Stimulated activated CD8-positive, alpha-beta memory T cell treated with anti-CD3 and anti-CD28 coated beads, Interleukin-15, amount 100 ng/mL, for 4 hours (primary cell): ENCODE data around the gene MMAA.
A peak's percentile ranks its signal among the peaks of the same experiment; 100 is the strongest.
"Not testable (repeated sequence)": the region's sequence is repeated elsewhere in the genome, so short reads cannot be mapped to it uniquely, and the experiment has no call there.

ENCODE experiments used
- DNase-seq, 2 donors: peaks; one replicate each; pipeline ENCODE4 v3.0.0-alpha.2; 2020; ENCODE audit warnings: low read depth in 2 of 2

The MMAA gene

GRCh38 chr4:145618932-145619638, at the start of gene MMAA:
Gene MMAA, plus strand, starts transcription at chr4:145619385. Its CDS starts 19,755 bp downstream, at chr4:145639140.
- peak; percentile 92 to 94 for DNase-seq

- not testable (repeated sequence) for DNase-seq
Measured at GRCh38 chr4:145574546-145574945, 44.6 kb upstream of the MMAA start.

DNA sequence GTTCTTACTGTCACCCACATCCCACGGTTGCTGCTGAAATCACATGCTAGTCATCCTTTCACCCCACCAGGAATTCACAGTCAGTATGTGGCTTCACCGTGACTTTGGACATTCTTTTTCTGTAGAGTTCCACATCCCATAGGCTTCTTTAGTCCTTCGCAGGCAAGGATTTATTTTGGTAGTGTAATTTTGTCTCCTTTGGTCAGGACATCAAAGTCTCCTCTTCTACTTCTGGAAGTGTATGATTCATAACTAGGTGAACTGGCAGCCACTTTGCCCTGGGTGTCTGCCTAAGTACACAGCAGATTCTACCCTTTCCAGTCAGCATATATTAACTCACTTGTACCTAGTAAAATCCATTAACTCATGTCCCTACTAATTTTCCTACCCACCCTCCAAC, 38.3 kb upstream of the MMAA start:
- DNase-seq: no peak

DNA sequence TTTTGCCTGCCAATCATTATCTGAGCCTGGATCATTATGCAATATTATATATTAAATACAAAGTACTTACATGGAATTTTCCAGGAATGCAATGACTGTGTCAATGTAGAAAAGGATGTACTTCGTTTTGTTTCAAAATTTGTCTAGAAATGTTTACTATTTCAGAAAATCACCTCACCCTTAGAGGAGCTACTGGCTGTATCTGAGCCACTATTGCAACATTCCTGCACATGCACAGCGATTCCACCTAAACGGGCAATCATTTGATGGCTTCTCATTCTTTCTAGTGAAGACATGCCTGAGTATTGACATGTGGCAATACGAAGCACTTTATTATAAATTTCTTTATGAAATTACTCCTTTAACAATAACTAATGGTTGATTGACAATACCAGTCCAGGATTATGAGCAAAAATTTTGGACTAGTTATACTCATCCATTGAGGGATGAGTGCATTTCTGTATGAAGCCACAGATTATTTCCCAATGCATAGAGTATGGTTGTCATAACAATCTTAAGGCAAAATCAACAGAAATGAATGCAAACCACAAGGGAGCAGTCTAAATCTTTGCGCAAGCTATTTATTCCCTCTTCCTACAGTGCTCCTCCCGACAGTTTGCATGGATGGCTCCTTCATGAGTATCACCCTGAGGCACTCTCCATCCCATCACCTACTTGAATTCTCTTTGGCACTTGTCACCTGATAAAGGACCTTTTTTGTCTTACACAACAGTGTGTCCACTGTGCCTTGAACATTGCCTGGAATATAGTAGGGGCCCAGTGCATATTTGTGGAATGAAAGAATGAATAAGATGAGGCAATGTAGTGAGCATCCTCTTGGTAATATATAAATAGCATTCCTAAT, 35.8 kb upstream of the MMAA start:
- no peak for DNase-seq

DNA sequence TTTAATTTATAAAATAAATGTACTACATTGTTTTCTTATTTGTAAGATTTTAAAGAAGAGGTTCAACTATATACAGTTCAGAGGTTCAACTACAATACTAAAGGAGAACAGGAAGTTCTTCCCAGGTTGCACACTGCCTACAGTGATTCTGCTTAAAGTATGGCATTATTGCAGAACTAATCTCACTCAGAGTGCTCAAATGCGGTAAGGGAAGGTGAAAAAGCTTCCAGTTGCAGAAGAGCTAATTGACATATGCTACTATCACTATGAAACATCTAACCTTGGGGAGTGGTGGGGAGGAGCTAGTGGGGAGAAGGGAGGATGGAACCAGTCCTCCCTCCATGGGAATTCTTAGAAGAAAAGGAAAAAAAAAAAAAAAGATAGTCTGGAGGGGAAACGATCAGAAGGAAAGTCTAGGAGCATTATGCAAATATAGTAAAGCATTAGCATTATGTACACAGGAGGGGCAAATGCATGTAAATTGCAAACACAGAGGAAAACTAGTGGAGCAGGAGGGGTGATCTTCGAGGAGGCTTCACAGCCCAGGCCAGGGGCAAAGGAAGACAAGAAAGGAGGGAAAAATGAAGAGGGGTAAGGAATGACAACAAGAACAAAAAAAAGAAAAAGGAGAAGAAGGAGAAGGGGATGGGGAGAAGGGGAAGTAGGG, 32.0 kb upstream of the MMAA start:
- DNase-seq: no peak

DNA sequence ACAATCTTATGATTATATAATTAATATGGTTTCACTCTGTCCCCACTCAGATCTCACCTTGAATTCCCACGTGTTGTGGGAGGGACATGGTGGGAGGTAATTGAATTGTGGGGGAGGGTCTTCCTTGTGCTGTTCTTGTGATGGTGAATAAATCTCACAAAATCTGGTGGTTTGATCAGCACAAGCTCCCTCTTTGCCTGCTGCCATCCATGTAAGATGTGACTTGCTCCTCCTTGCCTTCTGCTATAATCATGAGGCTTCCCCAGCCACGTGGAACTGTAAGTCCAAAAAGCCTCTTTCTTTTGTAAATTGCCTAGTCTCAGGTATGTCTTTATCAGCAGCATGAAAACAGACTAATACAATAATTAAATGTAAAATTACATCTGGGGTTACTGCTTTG, 29.8 kb upstream of the MMAA start:
- not testable (repeated sequence) for DNase-seq

- DNase-seq: no peak
Measured at GRCh38 chr4:145589916-145590702, 29.1 kb upstream of the MMAA start.

DNA sequence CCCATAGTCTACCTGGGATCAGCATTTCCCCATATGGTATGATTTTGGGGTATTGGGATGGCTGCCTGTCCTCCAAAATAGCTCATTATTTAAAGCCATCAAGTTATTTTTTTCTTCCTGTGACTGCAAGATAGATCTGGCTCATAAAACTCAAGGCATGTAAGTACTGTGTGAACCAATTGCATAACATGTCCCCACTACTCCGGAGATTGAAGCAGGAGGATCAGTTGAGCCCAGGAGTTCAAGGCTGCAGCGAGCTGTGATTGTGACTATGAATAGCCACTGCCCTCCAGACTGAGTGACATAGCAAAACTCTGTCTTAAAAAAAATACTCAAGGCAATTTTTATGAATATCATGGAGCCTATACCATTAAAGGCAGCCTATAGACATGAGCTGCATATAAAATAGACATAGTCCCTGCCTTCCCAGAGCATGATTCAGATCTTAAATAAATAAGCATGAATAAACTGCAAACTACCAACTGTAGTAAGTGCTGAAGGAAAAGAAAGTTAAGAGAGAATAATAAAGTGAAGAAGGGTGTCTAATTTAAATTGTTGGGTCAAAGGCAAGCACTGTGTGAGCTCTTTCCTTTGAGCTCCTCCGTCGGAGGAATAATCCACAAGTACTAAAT, 16.9 kb upstream of the MMAA start:
- no peak for DNase-seq

GRCh38 chr4:145605941-145606340, 13.2 kb upstream of the MMAA start:
- DNase-seq: no peak

DNA sequence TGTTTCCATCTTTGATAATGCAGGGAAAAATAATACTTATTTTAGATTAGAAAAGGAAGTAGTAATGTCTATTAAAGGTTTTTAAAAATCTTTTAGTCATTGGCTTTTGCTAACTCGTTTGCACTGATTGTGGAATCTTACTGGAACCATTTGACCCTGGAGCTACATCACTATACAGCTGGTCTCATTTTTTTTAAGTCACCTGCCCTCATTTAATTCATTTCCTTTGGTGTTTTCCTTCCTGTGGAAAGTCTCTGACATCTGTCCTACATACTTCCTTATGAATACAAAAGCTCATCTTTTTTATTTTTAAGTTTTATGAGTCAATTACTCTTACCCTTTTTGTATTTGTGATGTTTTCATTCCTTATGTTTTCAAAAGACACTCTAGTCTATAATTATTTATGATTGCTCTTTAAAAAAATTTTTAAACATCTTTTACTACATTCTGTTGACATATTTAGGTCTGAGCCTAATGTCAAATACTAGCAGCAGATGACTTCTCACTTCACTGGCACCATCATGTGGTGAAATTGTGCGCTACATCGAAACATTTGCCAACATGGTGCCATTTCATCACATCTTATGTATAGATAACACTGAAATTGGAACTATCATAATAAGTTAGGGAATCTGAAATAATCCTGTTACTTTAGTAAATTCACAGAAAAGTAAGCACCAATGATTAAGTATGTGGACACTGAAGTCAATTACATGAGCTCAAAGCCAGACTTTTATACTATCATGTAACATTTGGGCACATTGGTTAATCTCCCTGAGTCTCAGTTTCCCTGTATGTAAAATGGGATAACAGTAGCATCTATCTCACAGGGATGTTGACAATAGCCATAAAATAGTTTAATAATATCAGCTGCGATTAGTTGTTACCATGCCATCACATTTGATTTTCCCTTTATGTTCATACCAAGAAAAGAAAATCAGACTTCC, 9.4 kb upstream of the MMAA start:
- DNase-seq: peak in 1 of 2 donors; percentile 44

DNA sequence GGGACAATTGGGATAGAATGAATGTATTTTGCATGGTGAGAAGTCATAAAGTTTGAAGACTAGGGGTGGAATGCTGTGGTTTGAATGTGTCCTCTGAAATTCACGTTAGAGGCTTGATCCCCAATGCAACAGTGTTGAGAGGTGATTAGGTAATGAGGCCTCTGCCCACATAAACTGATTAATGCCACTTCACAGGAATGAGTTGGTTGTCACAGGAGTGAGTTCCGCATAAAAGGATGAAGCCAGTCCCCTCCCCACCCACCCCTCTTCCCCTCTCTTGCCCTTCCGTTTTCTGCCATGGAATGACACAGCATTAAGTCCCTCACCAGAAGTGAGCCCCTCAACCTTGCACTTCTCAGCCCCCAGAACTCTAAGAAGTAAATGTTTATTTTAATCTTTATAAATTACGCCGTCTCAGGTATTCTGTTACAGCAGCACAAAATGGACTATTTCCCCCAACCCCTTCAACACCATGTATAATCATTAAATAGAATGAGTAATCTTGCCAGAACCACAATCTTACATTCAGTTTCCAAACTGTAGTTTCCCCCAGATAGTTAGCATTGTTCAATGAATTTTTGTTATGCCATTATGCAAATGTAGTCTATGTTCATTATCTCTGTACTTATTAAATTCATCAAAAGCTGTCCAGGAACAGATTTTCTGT, 5.5 kb upstream of the MMAA start:
- DNase-seq: no peak

GRCh38 chr4:145614233-145614610, 5.0 kb upstream of the MMAA start:
- DNase-seq: no peak

GRCh38 chr4:145618210-145618931, 814 bp upstream of the MMAA start:
- no peak for DNase-seq

GRCh38 chr4:145619639-145619996, 433 bp downstream of the MMAA start:
- DNase-seq: peak in 1 of 2 donors; percentile 33

GRCh38 chr4:145622067-145622466, 2.9 kb downstream of the MMAA start:
- not testable (repeated sequence) for DNase-seq

DNA sequence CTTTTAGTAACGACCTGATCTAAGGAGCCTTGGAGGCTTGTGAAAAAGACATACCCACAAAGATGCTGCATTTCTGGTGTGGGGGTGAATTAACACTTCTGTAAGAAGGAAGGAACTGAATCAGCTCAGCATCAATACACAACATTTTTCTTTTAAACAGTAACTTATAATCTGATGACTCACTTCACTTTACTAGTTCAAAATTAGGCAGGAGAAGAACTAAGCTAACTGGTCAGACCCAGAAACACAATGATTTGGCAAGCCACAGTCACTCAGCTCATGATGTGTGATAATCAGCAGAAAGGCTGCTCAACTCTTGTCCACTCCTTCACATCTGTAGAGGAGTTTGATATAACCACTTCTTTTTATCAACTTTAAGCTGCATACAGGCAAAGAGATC, 4.6 kb downstream of the MMAA start:
- DNase-seq: no peak

- DNase-seq: no peak
Measured at GRCh38 chr4:145625677-145626622, 6.8 kb downstream of the MMAA start.

- no peak for DNase-seq
Measured at GRCh38 chr4:145626623-145626982, 7.4 kb downstream of the MMAA start.
